ENCODE results near the gene FBXW11. TPM values are rescaled to one million over a fixed set of nuclear protein-coding genes. Genes with fewer than 3 reads are reported as not detected.

The FBXW11 gene
- total RNA-seq, 1 donor from 2014 or later = 64.7 TPM

- Histone ChIP-seq H3K4me2 (ENCODE audit: low read length) (peak overlapping the region; percentile 19), H3K27ac (ENCODE audit: low read depth, low read length) (peak overlapping the region; percentile 38), H3K4me1 (ENCODE audit: insufficient read depth, low read length) (peaks cover 20% of the 10 kb centered on the region), H3K9me3 (ENCODE audit: insufficient read depth, low read depth, low read length) (no peaks in the 10 kb centered on the region), H4K20me1 (ENCODE audit: insufficient read depth, low read length) (peaks cover 22% of the 10 kb centered on the region), H3K79me2 (ENCODE audit: insufficient read depth, low read length) (no peaks in the 10 kb centered on the region), H3K9ac (ENCODE audit: low read length) (peak overlapping the region; percentile 4), H3K4me3 (ENCODE audit: insufficient read depth, low read depth, low read length) (no peak overlapping the region), H3K27me3 (ENCODE audit: insufficient read depth, low read length) (no peaks in the 10 kb centered on the region), H3K36me3 (ENCODE audit: insufficient read depth, low read length) (peaks cover 6% of the 10 kb centered on the region), H2AFZ (ENCODE audit: low read depth, low read length) (no peak overlapping the region)
- Mint-ChIP-seq H3K4me1 (ENCODE audit: low read depth, unreplicated experiment) (peaks cover 9% of the 10 kb centered on the region), H3K4me3 (ENCODE audit: unreplicated experiment) (no peak overlapping the region), H3K36me3 (ENCODE audit: low read depth, unreplicated experiment) (peaks cover 39% of the 10 kb centered on the region), H3K9me3 (ENCODE audit: unreplicated experiment) (no peaks in the 10 kb centered on the region), H3K27ac (ENCODE audit: unreplicated experiment) (no peak overlapping the region), H3K27me3 (ENCODE audit: low read depth, unreplicated experiment) (no peaks in the 10 kb centered on the region)
- DNase-seq (ENCODE audit: low read depth) (peak; percentile 86), FAIRE-seq (no peak)
- TF ChIP-seq CTCF (IDR thresholded peaks at IDR 0.05; ENCODE audit: insufficient read depth, low read depth, low read length) (peak; percentile 18), EZH2 (IDR thresholded peaks at IDR 0.05; ENCODE audit: insufficient read depth, low read length) (no peak)
Observed at GRCh38 chr5:172052450-172053236, 46.2 kb upstream of the FBXW11 start.

GRCh38 chr5:172051643-172052339, 45.4 kb upstream of the FBXW11 start:
- H3K4me2 ChIP-seq (ENCODE audit: low read length) = peak overlapping the region; percentile 19
- no peak overlapping the region for H2AFZ ChIP-seq (ENCODE audit: low read depth, low read length)
- Mint-ChIP-seq H3K4me3 (ENCODE audit: unreplicated experiment) (no peak overlapping the region), H3K9me3 (ENCODE audit: unreplicated experiment) (no peaks in the 10 kb centered on the region), H3K27ac (ENCODE audit: unreplicated experiment) (peak overlapping the region; percentile 43), H3K36me3 (ENCODE audit: low read depth, unreplicated experiment) (peaks cover 41% of the 10 kb centered on the region), H3K27me3 (ENCODE audit: low read depth, unreplicated experiment) (no peaks in the 10 kb centered on the region), H3K4me1 (ENCODE audit: low read depth, unreplicated experiment) (peaks cover 11% of the 10 kb centered on the region)
- DNase-seq (ENCODE audit: low read depth) (peak; percentile 6), FAIRE-seq (no peak)
- H3K27me3 ChIP-seq (ENCODE audit: insufficient read depth, low read length) = no peaks in the 10 kb centered on the region
- TF ChIP-seq EZH2 (IDR thresholded peaks at IDR 0.05; ENCODE audit: insufficient read depth, low read length) (no peak), CTCF (IDR thresholded peaks at IDR 0.05; ENCODE audit: insufficient read depth, low read depth, low read length) (no peak)
- H3K79me2 ChIP-seq (ENCODE audit: insufficient read depth, low read length) = no peaks in the 10 kb centered on the region
- H4K20me1 ChIP-seq (ENCODE audit: insufficient read depth, low read length) = peaks cover 30% of the 10 kb centered on the region
- H3K4me1 ChIP-seq (ENCODE audit: insufficient read depth, low read length) = peaks cover 20% of the 10 kb centered on the region
- H3K27ac ChIP-seq (ENCODE audit: low read depth, low read length) = peak overlapping the region; percentile 38
- H3K9ac ChIP-seq (ENCODE audit: low read length) = peak overlapping the region; percentile 4
- H3K9me3 ChIP-seq (ENCODE audit: insufficient read depth, low read depth, low read length) = no peaks in the 10 kb centered on the region
- H3K4me3 ChIP-seq (ENCODE audit: insufficient read depth, low read depth, low read length) = no peak overlapping the region
- H3K36me3 ChIP-seq (ENCODE audit: insufficient read depth, low read length) = peaks cover 5% of the 10 kb centered on the region

Data from astrocyte (in vitro differentiated cells and primary cell).